Fibroblast of lung (primary cell): Measurements from ENCODE around the gene APBB3.

Experiments
- CTCF ChIP-seq, 2 donors: IDR thresholded peaks in 1 of 2; conservative IDR thresholded peaks in 1 of 2; 1 replicate in 1 of 2; 2 replicates in 1 of 2; pipeline ENCODE4 v1.5.1; 2011 to 2012; ENCODE audit warnings: low read length in 2 of 2, control low read depth in 1 of 2, inconsistent platforms in 1 of 2, low read depth in 1 of 2, mild to moderate bottlenecking in 1 of 2
- EZH2 ChIP-seq: IDR thresholded peaks from 2 replicates; pipeline ENCODE4 v1.5.1; 2012; ENCODE audit warnings: low read length, control low read depth, mild to moderate bottlenecking; ENCODE audit errors: missing control alignments

- TF ChIP-seq CTCF (conservative IDR thresholded peaks at IDR 0.05 in 1 of 2, IDR thresholded peaks at IDR 0.05 in 1 of 2; ENCODE audit: low read depth in 1 of 2, low read length in 2 of 2) (no peak), EZH2 (no peak)
Measured at GRCh38 chr5:140603734-140604133, 39.3 kb upstream of the APBB3 start.
